H9 (cell line): Measurements from ENCODE around the gene DNAH8. TPM values are rescaled to one million over a fixed set of nuclear protein-coding genes. Genes with fewer than 3 reads are reported as not detected.

ENCODE experiments used
- DNase-seq: peaks from one replicate; pipeline ENCODE4 v3.0.0-alpha.2; 2017
- H2AFZ ChIP-seq: one replicate; pipeline ENCODE4 v1.6.1; 2013; ENCODE audit warnings: mild to moderate bottlenecking, low read length, control low read depth, moderate library complexity
- H2AK5ac ChIP-seq: 2 replicates; pipeline ENCODE4 v1.6.1; 2013; ENCODE audit warnings: low read length, control low read depth, mixed read lengths; ENCODE audit not compliant: insufficient read length
- H2BK120ac ChIP-seq: one replicate; pipeline ENCODE4 v1.6.1; 2013; ENCODE audit warnings: low read depth, mild to moderate bottlenecking, low read length, control low read depth, inconsistent platforms; ENCODE audit not compliant: poor library complexity, severe bottlenecking
- H2BK12ac ChIP-seq: 2 replicates; pipeline ENCODE4 v1.6.1; 2013; ENCODE audit warnings: low read length, control low read depth, mixed read lengths, low read depth; ENCODE audit not compliant: insufficient read length
- H2BK15ac ChIP-seq: 2 replicates; pipeline ENCODE4 v1.6.1; 2013; ENCODE audit warnings: low read depth, low read length, control low read depth
- H2BK20ac ChIP-seq: one replicate; pipeline ENCODE4 v1.6.1; 2013; ENCODE audit warnings: low read depth, mild to moderate bottlenecking, low read length, control low read depth, inconsistent platforms; ENCODE audit not compliant: poor library complexity, severe bottlenecking
- H2BK5ac ChIP-seq: 2 replicates; pipeline ENCODE4 v1.6.1; 2013; ENCODE audit warnings: low read length, control low read depth, mixed read lengths; ENCODE audit not compliant: insufficient read length
- H3K14ac ChIP-seq: 2 replicates; pipeline ENCODE4 v1.6.1; 2013; ENCODE audit warnings: low read length, control low read depth; ENCODE audit not compliant: insufficient read depth
- H3K18ac ChIP-seq: 2 replicates; pipeline ENCODE4 v1.6.1; 2013; ENCODE audit warnings: low read depth, mild to moderate bottlenecking, mixed read lengths, low read length, control low read depth; ENCODE audit not compliant: insufficient read length
- H3K23ac ChIP-seq: 2 replicates; pipeline ENCODE4 v1.6.1; 2013; ENCODE audit warnings: low read length, control low read depth, mixed read lengths, low read depth; ENCODE audit not compliant: insufficient read length
- H3K23me2 ChIP-seq: 2 replicates; pipeline ENCODE4 v1.6.1; 2013; ENCODE audit warnings: low read depth, mild to moderate bottlenecking, mixed read lengths, low read length, control low read depth; ENCODE audit not compliant: insufficient read length, poor library complexity, severe bottlenecking
- H3K27ac ChIP-seq: 2 replicates; pipeline ENCODE4 v1.5.1; 2013; ENCODE audit warnings: low read length, control low read depth, mixed read lengths, low read depth; ENCODE audit not compliant: insufficient read length
- H3K27me3 ChIP-seq: 2 replicates; pipeline ENCODE4 v1.6.1; 2013; ENCODE audit warnings: low read length, control low read depth, inconsistent platforms; ENCODE audit not compliant: insufficient read depth
- H3K4ac ChIP-seq: 2 replicates; pipeline ENCODE4 v1.6.1; 2013; ENCODE audit warnings: low read depth, mild to moderate bottlenecking, control low read depth, inconsistent platforms, low read length, moderate library complexity
- H3K4me1 ChIP-seq: 2 replicates; pipeline ENCODE4 v1.6.1; 2013; ENCODE audit warnings: low read length, control low read depth, inconsistent platforms; ENCODE audit not compliant: insufficient read depth
- H3K4me2 ChIP-seq: 2 replicates; pipeline ENCODE4 v1.6.1; 2013; ENCODE audit warnings: low read length, control low read depth, mixed read lengths; ENCODE audit not compliant: insufficient read length, insufficient read depth
- H3K56ac ChIP-seq: 2 replicates; pipeline ENCODE4 v1.6.1; 2013; ENCODE audit warnings: low read depth, mild to moderate bottlenecking, mixed read lengths, low read length, control low read depth; ENCODE audit not compliant: insufficient read length
- H3K79me1 ChIP-seq: 2 replicates; pipeline ENCODE4 v1.6.1; 2013; ENCODE audit warnings: low read depth, mild to moderate bottlenecking, moderate library complexity, low read length, control low read depth, inconsistent platforms; ENCODE audit not compliant: insufficient read depth, poor library complexity, severe bottlenecking
- H3K79me2 ChIP-seq: 2 replicates; pipeline ENCODE4 v1.6.1; 2013; ENCODE audit warnings: low read length, control low read depth, inconsistent platforms; ENCODE audit not compliant: insufficient read depth
- H3K9ac ChIP-seq: 2 replicates; pipeline ENCODE4 v1.6.1; 2013; ENCODE audit warnings: low read length, control low read depth, mixed read lengths; ENCODE audit not compliant: insufficient read length; ENCODE audit errors: extremely low read depth
- H3K9me3 ChIP-seq: one replicate; pipeline ENCODE4 v1.6.1; 2013; ENCODE audit warnings: low read depth, low read length, inconsistent platforms; ENCODE audit not compliant: control insufficient read depth
- H3T11ph ChIP-seq: one replicate; pipeline ENCODE4 v1.6.1; 2013; ENCODE audit warnings: mild to moderate bottlenecking, low read length, control low read depth, inconsistent platforms
- H4K20me1 ChIP-seq: one replicate; pipeline ENCODE4 v1.6.1; 2013; ENCODE audit not compliant: control insufficient read depth, insufficient read length, insufficient read depth
- H4K5ac ChIP-seq: 2 replicates; pipeline ENCODE4 v1.6.1; 2013; ENCODE audit warnings: low read depth, mild to moderate bottlenecking, mixed read lengths, low read length, control low read depth; ENCODE audit not compliant: insufficient read length
- H4K8ac ChIP-seq: replicated peaks from 2 replicates; pipeline ENCODE4 v1.6.1; 2013; ENCODE audit warnings: low read length, control low read depth, mixed read lengths, low read depth; ENCODE audit not compliant: insufficient read length
- H4K91ac ChIP-seq: 2 replicates; pipeline ENCODE4 v1.6.1; 2013; ENCODE audit warnings: low read depth, mild to moderate bottlenecking, moderate library complexity, mixed read lengths, low read length, control low read depth; ENCODE audit not compliant: insufficient read length
- H3K27ac Mint-ChIP-seq, 3 experiments: 2 replicates in 2 of 3; 3 replicates in 1 of 3; pipeline ENCODE4 v1.8.0; 2020 to 2021; ENCODE audit warnings: mixed read lengths in 3 of 3, mild to moderate bottlenecking in 1 of 3, moderate library complexity in 1 of 3
- H3K27me3 Mint-ChIP-seq: 2 replicates; pipeline ENCODE4 v1.8.0; 2021; ENCODE audit warnings: low read depth, mild to moderate bottlenecking, moderate library complexity, mixed read lengths
- H3K36me3 Mint-ChIP-seq, 3 experiments: 2 replicates in 2 of 3; 3 replicates in 1 of 3; pipeline ENCODE4 v1.8.0; 2020 to 2021; ENCODE audit warnings: low read depth in 3 of 3, mixed read lengths in 3 of 3; ENCODE audit not compliant: insufficient read depth in 1 of 3
- H3K4me1 Mint-ChIP-seq, 2 experiments: 2 replicates each; pipeline ENCODE4 v1.8.0; 2020; ENCODE audit warnings: mixed read lengths in 2 of 2
- H3K4me3 Mint-ChIP-seq, 2 experiments: 2 replicates in 1 of 2; 3 replicates in 1 of 2; pipeline ENCODE4 v1.8.0; 2020 to 2021; ENCODE audit warnings: mild to moderate bottlenecking in 2 of 2, mixed read lengths in 2 of 2, moderate library complexity in 1 of 2
- H3K9me3 Mint-ChIP-seq, 2 experiments: 2 replicates in 1 of 2; 3 replicates in 1 of 2; pipeline ENCODE4 v1.8.0; 2020; ENCODE audit warnings: mild to moderate bottlenecking in 2 of 2, mixed read lengths in 2 of 2, moderate library complexity in 1 of 2
- CTCF ChIP-seq: fragments of 200-600 bp; sonication (generic); conservative IDR thresholded peaks from 3 replicates; pipeline ENCODE4 v1.8.0; 2021; ENCODE audit warnings: antibody characterized with exemption, mild to moderate bottlenecking
- WGBS: extraction: QIAGEN DNeasy Blood & Tissue Kit; methylation state at CpG from one replicate; pipeline ENCODE4 v1.1.7; 2013; ENCODE audit warnings: missing lambda C conversion rate, low lambda C conversion rate, mixed read lengths; ENCODE audit not compliant: insufficient read length; ENCODE audit errors: extremely low coverage; 5-methylcytosine and 5-hydroxymethylcytosine counted together
- total RNA-seq: library from RNA; stranded (reverse); gene quantifications from 2 replicates; pipeline ENCODE4 v1.2.1, GENCODE V29; 2021

DNAH8 gene
- total RNA-seq, 1 experiment from 2014 or later: not detected

GRCh38 chr6:38982470-38982869 is 267.4 kb downstream of the DNAH8 start:
- Histone ChIP-seq H2BK15ac (no peak overlapping the region), H3K56ac (no peak overlapping the region), H4K91ac (no peak overlapping the region), H2AFZ (no peak overlapping the region), H3K79me1 (no peaks in the 10 kb centered on the region), H4K20me1 (no peaks in the 10 kb centered on the region), H2BK20ac (no peak overlapping the region), H4K5ac (no peak overlapping the region), H3K4ac (no peak overlapping the region), H2BK12ac (no peak overlapping the region), H2AK5ac (no peak overlapping the region), H3K4me2 (no peak overlapping the region), H3K23ac (no peak overlapping the region), H2BK5ac (no peak overlapping the region), H4K8ac (no peak overlapping the region), H3K9ac (no peak overlapping the region), H2BK120ac (no peak overlapping the region), H3K14ac (no peak overlapping the region), H3K27me3 (no peaks in the 10 kb centered on the region), H3K9me3 (no peaks in the 10 kb centered on the region), H3K18ac (no peak overlapping the region), H3K27ac (no peak overlapping the region), H3K79me2 (peaks cover 1% of the 10 kb centered on the region; the same call in 1 of the 2 replicates), H3K23me2 (no peaks in the 10 kb centered on the region), H3T11ph (no peak overlapping the region), H3K4me1 (peaks cover 2% of the 10 kb centered on the region; the same call in 1 of the 2 replicates)
- no CpG with 5 or more reads among the region's 2 CpGs for WGBS
- Mint-ChIP-seq H3K4me1 (peaks cover 19% of the 10 kb centered on the region in 2 experiments), H3K27ac (no peak overlapping the region), H3K4me3 (no peak overlapping the region), H3K9me3 (no peaks in the 10 kb centered on the region), H3K36me3 (no peaks in the 10 kb centered on the region), H3K27me3 (no peaks in the 10 kb centered on the region)
- TF ChIP-seq CTCF: no peak
- no peak for DNase-seq
